WTC11 (cell line): ENCODE measurements around the gene DAB1.

Source experiments
- ATF1 ChIP-seq: sonication (generic); formaldehyde crosslinking; IDR thresholded peaks from 2 replicates; pipeline ENCODE4 v1.8.1; 2023; ENCODE audit warnings: mild to moderate bottlenecking, moderate library complexity, missing genetic modification reagents
- CREB1 ChIP-seq: sonication (generic); formaldehyde crosslinking; IDR thresholded peaks from 2 replicates; pipeline ENCODE4 v1.8.0; 2023; ENCODE audit warnings: mild to moderate bottlenecking, missing genetic modification reagents
- ESRRA ChIP-seq: sonication (generic); formaldehyde crosslinking; IDR thresholded peaks from 2 replicates; pipeline ENCODE4 v1.8.1; 2022; ENCODE audit warnings: mild to moderate bottlenecking, missing genetic modification reagents, borderline replicate concordance
- HMGA2 ChIP-seq: fragments of 250-450 bp; sonication (Bioruptor Pico); IDR thresholded peaks from 2 replicates; pipeline ENCODE4 v1.4.0; 2021; ENCODE audit warnings: mild to moderate bottlenecking, moderate library complexity
- NR2C2 ChIP-seq: sonication (generic); formaldehyde crosslinking; IDR thresholded peaks from 2 replicates; pipeline ENCODE4 v1.8.0; 2022; ENCODE audit warnings: mild to moderate bottlenecking, missing genetic modification reagents
- SP1 ChIP-seq: sonication (generic); formaldehyde crosslinking; conservative IDR thresholded peaks from 2 replicates; pipeline ENCODE4 v1.8.1; 2022; ENCODE audit warnings: missing genetic modification reagents
- ZNF263 ChIP-seq: sonication (generic); formaldehyde crosslinking; IDR thresholded peaks from 2 replicates; pipeline ENCODE4 v1.8.1; 2022; ENCODE audit warnings: low read depth, mild to moderate bottlenecking, moderate library complexity, missing genetic modification reagents
- ZNF423 ChIP-seq: fragments of 250-450 bp; sonication (Bioruptor Pico); IDR thresholded peaks from 2 replicates; pipeline ENCODE4 v2.1.2; 2022; ENCODE audit warnings: mild to moderate bottlenecking, moderate library complexity
- TF ChIP-seq, protein P1 (sequence below): fragments of 200-600 bp; IDR thresholded peaks from 2 replicates; pipeline ENCODE4 v1.8.0; 2022; ENCODE audit warnings: antibody characterized with exemption
- TF ChIP-seq, protein P2 (sequence below): sonication (generic); formaldehyde crosslinking; IDR thresholded peaks from 2 replicates; pipeline ENCODE4 v1.8.0; 2022; ENCODE audit warnings: mild to moderate bottlenecking, missing genetic modification reagents
- TF ChIP-seq, protein P3 (sequence below): sonication (generic); formaldehyde crosslinking; IDR thresholded peaks from 2 replicates; pipeline ENCODE4 v1.8.0; 2022; ENCODE audit warnings: mild to moderate bottlenecking, missing genetic modification reagents
- TF ChIP-seq, protein P4 (sequence below): sonication (generic); formaldehyde crosslinking; IDR thresholded peaks from 2 replicates; pipeline ENCODE4 v1.8.1; 2023; ENCODE audit warnings: mild to moderate bottlenecking, missing genetic modification reagents, moderate library complexity
- TF ChIP-seq, protein P5 (sequence below): sonication (generic); formaldehyde crosslinking; IDR thresholded peaks from 2 replicates; pipeline ENCODE4 v1.8.1; 2022; ENCODE audit warnings: mild to moderate bottlenecking, missing genetic modification reagents, moderate library complexity, borderline replicate concordance

DNA sequence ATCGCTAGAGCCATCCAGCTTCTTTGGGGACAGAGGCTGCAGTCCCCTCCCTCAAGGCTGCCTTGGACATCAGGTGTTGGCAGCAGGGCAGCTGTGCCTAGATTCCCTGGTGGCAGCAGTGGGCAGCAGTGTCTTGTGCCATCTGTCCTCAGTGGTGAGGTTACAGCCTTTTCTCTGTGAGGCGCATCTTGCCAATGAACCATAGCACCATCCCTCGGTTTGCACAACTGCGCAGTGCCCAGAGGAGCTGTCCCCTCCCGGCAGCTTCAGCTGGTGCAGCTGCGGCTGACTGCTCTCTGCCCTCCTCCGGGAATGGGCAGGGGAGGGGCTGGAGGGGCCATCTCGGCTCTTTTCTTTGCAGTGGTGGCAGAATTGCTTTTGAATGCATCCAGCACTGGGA lies 399.0 kb downstream of the DAB1 start:
- TF ChIP-seq CREB1 (no peak), SP1 (no peak), ESRRA (CRISPR knock-in tag) (no peak), ATF1 (CRISPR knock-in tag) (no peak), ZNF423 (no peak), NR2C2 (CRISPR knock-in tag) (no peak), ZNF263 (CRISPR knock-in tag) (no peak), HMGA2 (no peak)
- TF ChIP-seq, protein P1, sequence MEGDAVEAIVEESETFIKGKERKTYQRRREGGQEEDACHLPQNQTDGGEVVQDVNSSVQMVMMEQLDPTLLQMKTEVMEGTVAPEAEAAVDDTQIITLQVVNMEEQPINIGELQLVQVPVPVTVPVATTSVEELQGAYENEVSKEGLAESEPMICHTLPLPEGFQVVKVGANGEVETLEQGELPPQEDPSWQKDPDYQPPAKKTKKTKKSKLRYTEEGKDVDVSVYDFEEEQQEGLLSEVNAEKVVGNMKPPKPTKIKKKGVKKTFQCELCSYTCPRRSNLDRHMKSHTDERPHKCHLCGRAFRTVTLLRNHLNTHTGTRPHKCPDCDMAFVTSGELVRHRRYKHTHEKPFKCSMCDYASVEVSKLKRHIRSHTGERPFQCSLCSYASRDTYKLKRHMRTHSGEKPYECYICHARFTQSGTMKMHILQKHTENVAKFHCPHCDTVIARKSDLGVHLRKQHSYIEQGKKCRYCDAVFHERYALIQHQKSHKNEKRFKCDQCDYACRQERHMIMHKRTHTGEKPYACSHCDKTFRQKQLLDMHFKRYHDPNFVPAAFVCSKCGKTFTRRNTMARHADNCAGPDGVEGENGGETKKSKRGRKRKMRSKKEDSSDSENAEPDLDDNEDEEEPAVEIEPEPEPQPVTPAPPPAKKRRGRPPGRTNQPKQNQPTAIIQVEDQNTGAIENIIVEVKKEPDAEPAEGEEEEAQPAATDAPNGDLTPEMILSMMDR, result no peak
- TF ChIP-seq, protein P2, sequence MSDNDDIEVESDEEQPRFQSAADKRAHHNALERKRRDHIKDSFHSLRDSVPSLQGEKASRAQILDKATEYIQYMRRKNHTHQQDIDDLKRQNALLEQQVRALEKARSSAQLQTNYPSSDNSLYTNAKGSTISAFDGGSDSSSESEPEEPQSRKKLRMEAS (CRISPR knock-in tag), result no peak
- TF ChIP-seq, protein P3, sequence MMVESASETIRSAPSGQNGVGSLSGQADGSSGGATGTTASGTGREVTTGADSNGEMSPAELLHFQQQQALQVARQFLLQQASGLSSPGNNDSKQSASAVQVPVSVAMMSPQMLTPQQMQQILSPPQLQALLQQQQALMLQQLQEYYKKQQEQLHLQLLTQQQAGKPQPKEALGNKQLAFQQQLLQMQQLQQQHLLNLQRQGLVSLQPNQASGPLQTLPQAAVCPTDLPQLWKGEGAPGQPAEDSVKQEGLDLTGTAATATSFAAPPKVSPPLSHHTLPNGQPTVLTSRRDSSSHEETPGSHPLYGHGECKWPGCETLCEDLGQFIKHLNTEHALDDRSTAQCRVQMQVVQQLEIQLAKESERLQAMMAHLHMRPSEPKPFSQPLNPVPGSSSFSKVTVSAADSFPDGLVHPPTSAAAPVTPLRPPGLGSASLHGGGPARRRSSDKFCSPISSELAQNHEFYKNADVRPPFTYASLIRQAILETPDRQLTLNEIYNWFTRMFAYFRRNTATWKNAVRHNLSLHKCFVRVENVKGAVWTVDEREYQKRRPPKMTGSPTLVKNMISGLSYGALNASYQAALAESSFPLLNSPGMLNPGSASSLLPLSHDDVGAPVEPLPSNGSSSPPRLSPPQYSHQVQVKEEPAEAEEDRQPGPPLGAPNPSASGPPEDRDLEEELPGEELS (CRISPR knock-in tag), result no peak
- TF ChIP-seq, protein P4, sequence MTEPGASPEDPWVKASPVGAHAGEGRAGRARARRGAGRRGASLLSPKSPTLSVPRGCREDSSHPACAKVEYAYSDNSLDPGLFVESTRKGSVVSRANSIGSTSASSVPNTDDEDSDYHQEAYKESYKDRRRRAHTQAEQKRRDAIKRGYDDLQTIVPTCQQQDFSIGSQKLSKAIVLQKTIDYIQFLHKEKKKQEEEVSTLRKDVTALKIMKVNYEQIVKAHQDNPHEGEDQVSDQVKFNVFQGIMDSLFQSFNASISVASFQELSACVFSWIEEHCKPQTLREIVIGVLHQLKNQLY (CRISPR knock-in tag), result no peak
- TF ChIP-seq, protein P5, sequence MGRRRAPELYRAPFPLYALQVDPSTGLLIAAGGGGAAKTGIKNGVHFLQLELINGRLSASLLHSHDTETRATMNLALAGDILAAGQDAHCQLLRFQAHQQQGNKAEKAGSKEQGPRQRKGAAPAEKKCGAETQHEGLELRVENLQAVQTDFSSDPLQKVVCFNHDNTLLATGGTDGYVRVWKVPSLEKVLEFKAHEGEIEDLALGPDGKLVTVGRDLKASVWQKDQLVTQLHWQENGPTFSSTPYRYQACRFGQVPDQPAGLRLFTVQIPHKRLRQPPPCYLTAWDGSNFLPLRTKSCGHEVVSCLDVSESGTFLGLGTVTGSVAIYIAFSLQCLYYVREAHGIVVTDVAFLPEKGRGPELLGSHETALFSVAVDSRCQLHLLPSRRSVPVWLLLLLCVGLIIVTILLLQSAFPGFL (CRISPR knock-in tag), result no peak
